Coronary artery (tissue), 2 donors: Measurements from ENCODE around the gene TMEM132D.

Experiments used
- DNase-seq: peaks from one replicate; pipeline ENCODE4 v3.0.0-alpha.2; 2017; ENCODE audit warnings: low spot score
- H3K27ac ChIP-seq, 2 donors: fragments of 200-600 bp; sonication (generic); one replicate each; pipeline ENCODE4 v1.5.1; 2016 to 2019
- H3K4me3 ChIP-seq: fragments of 200-600 bp; sonication (generic); 2 replicates; pipeline ENCODE4 v1.5.1; 2016; ENCODE audit warnings: mild to moderate bottlenecking, moderate library complexity
- TF ChIP-seq, protein P1 (sequence below): fragments of 200-600 bp; sonication (generic); IDR thresholded peaks from one replicate; pipeline ENCODE4 v1.5.1; 2019; ENCODE audit warnings: antibody characterized with exemption

Gene TMEM132D

DNA sequence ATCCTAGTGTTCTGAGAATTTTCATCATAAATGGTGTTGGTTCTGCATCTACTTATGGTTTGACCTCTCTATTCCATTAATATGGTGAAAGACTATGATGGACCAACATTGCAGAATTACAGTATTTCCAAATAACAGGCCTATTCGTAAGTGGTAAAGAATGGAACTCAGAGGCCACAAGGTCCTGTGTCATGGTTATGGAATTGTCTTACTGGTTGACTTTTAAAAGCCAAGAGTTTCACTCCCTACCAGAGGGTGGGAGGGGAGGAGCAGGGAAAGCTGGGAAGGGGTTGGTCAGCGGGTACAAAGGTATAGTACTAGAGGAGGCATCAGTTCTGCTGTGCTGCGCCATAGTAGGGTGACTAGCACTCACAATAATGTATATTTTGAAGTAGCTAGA lies 153.4 kb downstream of the TMEM132D start:
- H3K4me3 ChIP-seq = no peak overlapping the region
- TF ChIP-seq, protein P1, sequence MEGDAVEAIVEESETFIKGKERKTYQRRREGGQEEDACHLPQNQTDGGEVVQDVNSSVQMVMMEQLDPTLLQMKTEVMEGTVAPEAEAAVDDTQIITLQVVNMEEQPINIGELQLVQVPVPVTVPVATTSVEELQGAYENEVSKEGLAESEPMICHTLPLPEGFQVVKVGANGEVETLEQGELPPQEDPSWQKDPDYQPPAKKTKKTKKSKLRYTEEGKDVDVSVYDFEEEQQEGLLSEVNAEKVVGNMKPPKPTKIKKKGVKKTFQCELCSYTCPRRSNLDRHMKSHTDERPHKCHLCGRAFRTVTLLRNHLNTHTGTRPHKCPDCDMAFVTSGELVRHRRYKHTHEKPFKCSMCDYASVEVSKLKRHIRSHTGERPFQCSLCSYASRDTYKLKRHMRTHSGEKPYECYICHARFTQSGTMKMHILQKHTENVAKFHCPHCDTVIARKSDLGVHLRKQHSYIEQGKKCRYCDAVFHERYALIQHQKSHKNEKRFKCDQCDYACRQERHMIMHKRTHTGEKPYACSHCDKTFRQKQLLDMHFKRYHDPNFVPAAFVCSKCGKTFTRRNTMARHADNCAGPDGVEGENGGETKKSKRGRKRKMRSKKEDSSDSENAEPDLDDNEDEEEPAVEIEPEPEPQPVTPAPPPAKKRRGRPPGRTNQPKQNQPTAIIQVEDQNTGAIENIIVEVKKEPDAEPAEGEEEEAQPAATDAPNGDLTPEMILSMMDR = no peak
- H3K27ac ChIP-seq = no peak overlapping the region
- DNase-seq = no peak

DNA sequence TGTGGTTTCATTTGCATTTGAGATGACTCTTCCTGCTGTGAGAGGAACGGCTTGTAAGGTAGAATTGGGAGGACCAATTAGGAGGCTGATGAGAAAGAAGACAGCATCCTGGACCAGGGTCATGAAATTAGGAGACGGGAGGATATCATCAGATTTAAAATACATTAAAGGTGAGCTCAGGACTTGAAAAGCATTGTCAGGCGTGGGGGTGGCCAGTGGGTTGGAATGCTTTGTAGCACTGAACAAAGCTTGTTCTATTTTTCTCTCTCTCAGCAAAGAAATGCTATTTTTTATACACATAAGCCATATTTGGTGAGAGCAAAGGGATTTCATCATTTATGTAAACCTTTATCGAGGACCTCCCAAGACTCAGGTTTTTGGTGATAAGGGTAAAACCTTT lies 157.5 kb downstream of the TMEM132D start:
- TF ChIP-seq, protein P1 = no peak
- no peak for DNase-seq
- no peak overlapping the region for H3K27ac ChIP-seq
- H3K4me3 ChIP-seq = no peak overlapping the region

DNA sequence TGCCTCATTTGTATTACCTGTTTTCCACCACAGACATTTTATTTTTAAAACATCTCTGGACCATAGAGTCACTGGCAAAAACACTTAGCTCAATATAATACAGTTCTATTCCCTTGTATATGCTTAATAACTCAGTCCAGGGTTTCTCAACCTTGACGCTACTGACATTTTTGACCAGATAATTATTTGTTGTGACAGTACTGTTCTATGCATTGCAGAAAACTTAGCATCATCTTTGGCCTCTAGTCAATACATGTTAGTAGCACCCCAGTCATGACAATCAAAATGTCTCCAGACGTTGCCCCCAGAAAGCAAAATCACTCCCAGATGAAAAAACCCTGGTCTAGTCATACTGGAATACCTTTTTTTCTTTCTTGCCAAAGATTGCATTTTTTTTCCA lies 174.7 kb downstream of the TMEM132D start:
- no peak overlapping the region for H3K27ac ChIP-seq

DNA sequence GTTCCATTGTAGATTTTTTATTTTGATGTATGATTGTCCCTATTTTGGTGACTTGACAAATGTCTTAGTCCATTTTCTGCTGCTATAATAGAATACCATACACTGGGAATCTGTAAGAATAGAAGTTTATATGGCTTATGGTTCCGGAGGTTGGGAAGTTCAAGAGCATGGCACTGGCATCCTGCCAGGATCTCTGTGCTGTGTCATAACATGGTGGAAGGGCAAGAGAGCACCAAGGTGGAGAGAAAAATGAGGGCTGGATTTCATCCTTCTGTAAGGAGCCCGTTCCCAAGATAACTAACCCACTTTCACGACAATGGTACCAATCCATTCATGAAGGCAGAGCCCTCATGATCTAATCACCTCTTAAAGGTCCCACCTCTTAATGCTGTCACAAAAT lies 176.7 kb downstream of the TMEM132D start:
- Histone ChIP-seq H3K27ac (no peak overlapping the region), H3K4me3 (no peak overlapping the region)
- TF ChIP-seq, protein P1 = no peak
- no peak for DNase-seq

More for the DNA sequence above, 174.7 kb downstream of the TMEM132D start:
- TF ChIP-seq, protein P1 = no peak
- H3K4me3 ChIP-seq = no peak overlapping the region
- no peak for DNase-seq

DNA sequence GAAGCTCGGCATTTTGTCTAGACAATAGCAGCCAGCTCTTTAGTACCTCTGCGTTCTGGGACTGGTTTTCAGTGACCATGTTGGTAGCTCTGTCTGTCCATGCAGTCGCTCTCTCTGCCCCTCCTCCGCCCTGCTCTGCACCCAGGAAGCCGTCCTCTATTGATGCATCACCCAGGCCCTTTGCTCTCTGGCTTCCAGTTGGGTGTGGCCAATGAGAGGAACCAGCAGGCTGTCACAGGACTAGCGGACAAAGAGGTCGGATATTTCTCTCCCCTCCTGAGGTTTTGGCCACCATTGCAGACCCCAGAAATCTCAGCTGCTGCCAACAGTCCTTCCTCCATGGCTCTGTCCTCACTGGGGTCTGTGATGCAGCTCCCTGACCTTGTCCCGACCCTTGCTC lies 180.6 kb downstream of the TMEM132D start:
- DNase-seq = no peak

DNA sequence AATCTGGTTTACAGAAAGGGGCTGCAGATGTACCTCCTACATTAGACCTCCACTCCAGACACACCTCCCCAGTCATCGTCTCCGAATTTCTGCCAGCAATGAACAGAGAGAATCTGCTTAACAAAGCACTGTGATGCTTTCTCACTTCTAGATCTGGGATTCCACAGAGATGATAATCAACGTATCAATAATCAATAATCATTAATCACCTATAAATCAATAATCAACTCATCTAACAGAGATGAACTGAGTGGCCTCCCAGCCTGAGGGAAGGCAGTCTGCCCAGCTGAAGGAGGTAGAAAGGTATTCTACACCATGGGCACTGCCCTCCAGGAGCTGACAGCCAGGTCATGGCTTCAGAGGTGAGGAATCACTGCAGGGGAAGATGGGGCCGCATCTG lies 183.2 kb downstream of the TMEM132D start:
- no peak for DNase-seq
- TF ChIP-seq, protein P1 = no peak
- no peak overlapping the region for H3K27ac ChIP-seq
- no peak overlapping the region for H3K4me3 ChIP-seq

More for the DNA sequence above, 180.6 kb downstream of the TMEM132D start:
- TF ChIP-seq, protein P1 = no peak
- Histone ChIP-seq H3K4me3 (no peak overlapping the region), H3K27ac (no peak overlapping the region)

DNA sequence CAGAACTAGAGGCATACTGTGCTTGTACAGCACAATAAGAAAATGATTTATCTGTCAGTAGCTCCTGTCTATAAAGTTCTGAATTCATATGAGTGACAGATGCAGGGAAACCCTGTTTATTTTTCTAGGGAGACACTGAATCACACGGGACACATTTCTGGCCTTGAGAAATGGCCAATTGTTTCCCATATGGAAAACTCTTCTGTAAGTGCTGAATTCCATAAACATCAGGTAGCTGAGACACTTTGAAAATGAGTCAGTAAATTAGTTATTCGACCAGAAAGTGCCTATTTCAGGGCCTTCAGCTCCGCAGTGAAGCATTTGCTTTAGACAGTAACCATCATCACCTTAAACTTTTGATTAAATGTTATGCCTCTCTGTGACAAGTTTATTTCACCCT lies 184.4 kb downstream of the TMEM132D start:
- Histone ChIP-seq H3K27ac (no peak overlapping the region), H3K4me3 (no peak overlapping the region)
- DNase-seq = no peak
- TF ChIP-seq, protein P1 = no peak
